Measurements from ENCODE around the gene AQP12A.

The AQP12A gene

GRCh38 chr2:240708457-240708856 lies 16.8 kb downstream of the AQP12A start:
- no peak for DNase-seq (ENCODE audit: low read depth)

GRCh38 chr2:240711296-240711695 lies 19.6 kb downstream of the AQP12A start:
- DNase-seq (ENCODE audit: low read depth) = no peak

GRCh38 chr2:240711701-240712100 lies 20.0 kb downstream of the AQP12A start:
- DNase-seq (ENCODE audit: low read depth) = no peak

GRCh38 chr2:240712121-240712520 lies 20.5 kb downstream of the AQP12A start:
- no peak for DNase-seq (ENCODE audit: low read depth)

DNA sequence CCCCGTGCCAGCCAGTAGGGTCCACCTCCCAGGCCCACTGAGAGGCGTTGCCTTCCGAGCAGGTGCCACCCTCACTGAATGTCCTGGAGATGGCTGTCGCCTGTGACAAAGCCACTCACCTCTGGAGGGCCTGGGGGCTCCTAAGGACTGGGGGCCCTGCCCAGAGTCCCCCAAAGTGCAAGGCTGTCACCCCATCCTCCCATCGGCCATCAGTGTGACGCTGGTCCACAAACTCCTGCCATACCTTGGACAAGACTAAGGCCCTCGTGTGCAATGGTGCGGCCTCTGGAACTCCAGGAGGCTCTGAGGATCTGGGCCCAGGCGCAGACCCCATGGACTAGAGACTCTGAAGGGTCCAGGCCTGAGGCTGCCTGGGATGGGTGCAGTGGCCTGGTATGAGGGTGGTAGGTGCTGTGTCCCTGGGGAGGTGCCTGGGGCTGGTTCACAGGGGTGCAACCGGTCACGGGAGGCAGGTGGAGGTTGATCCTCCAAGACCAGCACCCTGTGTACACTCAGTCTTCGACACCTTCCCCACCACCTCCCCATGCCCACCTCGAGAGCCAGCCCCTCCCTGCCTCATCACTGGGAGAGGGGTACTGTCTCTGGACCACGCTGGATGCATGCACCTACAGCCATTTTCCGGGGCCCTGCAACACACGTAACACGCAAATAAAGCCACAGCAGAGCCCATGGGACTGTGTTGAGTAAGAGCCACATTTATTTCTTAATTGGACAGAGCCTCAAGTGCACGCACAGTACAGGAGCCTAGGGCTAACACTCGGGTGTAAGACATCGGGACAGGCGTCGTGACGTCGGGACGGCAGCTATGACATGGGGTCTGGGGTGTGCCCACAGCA lies 21.6 kb downstream of the AQP12A start:
- no peak for DNase-seq (ENCODE audit: low read depth)

- no peak for DNase-seq (ENCODE audit: low read depth)
Observed at GRCh38 chr2:240713928-240714746, 22.5 kb downstream of the AQP12A start.

DNA sequence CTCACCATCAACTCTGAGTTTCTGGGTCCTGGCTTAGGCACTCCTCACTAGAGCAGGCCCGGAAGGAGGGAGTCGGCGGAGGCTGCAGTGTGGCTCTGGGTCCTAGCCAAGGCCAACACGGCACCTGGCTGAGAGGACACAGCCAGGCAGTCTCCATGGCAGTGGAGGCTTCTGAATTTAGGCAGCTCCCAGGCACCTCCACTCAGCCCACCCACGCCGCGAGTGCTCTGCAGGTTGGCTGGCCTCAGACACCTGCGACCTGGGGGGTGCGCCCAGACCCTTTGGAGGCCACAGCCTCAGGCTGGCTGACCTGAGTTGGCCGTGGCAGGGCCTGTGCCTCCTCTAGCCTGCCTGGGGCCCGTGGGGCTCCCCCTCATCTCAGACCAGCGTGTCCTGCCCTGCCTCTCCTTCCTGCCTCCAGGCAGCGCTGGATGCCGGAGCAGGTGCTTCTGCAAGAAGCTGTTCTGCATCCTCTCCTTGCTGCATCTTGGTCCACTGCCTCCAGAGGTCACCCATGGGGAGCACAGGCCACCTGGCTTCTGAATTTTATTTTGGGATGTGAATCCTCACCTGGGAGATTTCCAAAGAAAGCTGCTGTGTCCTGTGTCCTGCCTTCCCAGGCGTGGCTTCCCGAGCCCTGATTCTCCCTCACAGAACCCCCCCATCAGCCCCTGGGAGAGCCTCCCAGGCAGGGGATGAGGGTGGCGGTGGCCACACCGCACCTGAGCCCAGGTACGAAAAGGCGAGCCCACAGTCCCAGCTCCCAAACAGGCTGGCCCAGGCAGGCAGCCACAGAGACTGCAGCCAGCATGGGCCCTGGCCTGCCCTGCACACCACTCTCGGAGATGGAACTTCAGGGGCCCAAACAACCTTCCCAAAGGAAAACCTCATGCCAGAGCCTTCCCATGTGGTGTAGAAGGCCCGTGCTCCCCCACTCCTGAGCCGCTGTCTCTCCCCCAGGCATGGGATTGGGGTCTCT lies 23.4 kb downstream of the AQP12A start:
- DNase-seq (ENCODE audit: low read depth) = no peak

- no peak for DNase-seq (ENCODE audit: low read depth)
Observed at GRCh38 chr2:240716130-240716798, 24.6 kb downstream of the AQP12A start.

DNA sequence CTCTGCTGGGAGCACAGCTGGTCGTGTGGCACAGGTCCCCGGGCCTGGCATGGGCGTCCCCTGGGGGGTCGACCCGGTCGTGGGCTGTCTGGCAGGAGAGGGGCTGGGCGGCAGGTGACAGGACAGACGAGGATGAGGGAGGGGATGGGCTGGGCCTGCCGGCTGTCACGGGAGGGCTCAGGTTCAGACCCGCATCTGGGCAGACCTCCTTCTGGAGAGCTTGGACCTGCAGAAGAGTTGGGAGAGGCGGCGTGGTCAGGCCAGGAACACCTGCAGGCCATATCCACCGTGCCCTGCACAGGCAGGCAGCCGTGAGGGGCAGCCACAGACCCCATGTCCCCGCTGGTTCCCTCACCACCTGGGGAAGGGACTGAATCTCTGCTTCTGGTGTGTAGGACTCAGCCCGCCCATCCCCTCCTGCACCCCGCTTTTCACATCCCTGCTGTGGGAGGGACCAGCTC lies 25.5 kb downstream of the AQP12A start:
- no peak for DNase-seq (ENCODE audit: low read depth)

DNA sequence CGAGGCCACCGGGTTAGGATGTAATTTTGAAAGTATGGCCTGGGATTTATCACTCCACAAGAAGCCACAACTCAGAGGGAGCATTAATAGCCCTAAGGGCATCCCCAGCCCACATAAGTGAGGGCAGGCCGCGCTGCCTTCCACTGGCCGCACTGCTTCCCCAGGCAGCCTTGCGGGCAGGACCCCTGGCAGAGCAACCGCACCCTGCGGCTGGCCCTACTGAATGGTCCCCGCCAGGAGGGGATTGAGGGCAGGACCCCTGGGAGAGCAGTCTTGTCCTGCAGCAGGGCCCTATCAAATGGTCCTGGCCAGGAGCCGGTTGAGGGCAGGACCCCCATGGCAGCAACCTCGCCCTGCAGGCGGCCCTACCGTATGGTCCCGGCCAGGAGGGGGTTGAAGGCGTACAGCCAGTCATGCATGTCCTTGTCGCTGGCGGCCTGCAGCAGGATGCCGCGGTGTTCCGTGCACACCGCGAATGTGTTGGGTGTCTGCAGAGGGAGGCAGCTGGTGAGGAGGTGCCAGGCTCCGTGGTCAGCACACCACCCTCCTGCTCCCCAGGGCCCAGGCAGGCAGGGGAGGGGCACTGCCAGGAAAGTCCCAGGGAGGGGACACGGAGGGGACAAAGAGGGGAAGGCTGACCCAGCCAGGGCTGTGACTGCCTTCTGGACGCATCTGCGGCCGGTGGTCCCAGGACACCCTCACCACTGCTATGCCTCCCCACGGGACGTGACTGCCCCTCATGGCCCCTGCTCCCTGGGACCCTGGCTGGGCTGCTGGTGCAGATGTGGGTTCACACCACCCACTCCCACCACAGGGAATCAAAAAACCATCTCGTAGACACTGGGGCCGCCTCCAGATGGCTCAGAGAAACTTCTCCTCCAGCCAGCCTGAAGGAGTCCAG lies 26.3 kb downstream of the AQP12A start:
- no peak for DNase-seq (ENCODE audit: low read depth)

GRCh38 chr2:240718896-240719490 lies 27.3 kb downstream of the AQP12A start:
- no peak for DNase-seq (ENCODE audit: low read depth)

GRCh38 chr2:240719676-240720545 lies 28.2 kb downstream of the AQP12A start:
- no peak for DNase-seq (ENCODE audit: low read depth)

DNA sequence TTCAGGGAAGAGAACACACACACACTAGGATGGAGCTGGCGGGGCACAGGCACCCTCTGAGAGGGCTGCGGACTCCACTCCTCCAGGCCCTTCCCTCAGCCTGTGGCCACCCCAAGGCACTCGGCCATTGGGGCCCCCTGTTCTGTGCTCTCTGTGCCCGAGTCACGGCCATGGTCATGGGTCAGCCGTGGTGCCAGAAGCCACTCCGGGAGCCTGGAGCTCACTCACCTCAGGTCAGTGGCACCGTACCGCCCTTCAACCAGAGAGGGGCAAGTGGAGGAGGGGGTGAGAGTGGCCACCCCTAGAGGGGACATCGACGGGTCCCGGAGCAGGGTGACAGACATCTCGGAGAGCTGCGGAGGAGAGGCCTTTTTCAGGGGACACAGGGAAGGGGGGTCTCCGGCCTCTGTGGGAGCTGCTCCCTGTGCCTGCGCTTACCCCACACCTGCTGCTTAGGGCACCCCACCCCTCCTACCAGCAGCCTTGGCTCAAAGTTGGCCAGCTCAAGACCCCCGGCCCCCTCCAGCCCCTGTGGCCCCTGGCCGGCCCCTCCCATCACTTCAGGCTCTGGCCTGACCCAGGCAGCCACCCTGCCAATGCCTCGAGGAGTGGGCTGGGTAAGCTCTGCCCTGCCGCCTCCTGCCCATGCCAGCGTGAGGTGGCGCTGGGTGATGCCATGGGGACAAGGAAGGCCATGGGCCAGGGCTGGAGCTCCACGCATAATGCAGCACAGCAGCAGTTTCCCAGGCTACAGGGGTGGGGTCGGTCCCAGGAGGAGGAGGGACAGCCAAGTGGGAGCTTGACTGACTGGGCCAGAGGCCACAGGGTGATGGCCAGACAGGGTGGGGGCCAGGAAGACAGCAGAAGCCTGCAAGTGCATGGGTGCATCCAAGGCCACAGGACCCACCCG lies 29.3 kb downstream of the AQP12A start:
- DNase-seq (ENCODE audit: low read depth) = no peak

DNA sequence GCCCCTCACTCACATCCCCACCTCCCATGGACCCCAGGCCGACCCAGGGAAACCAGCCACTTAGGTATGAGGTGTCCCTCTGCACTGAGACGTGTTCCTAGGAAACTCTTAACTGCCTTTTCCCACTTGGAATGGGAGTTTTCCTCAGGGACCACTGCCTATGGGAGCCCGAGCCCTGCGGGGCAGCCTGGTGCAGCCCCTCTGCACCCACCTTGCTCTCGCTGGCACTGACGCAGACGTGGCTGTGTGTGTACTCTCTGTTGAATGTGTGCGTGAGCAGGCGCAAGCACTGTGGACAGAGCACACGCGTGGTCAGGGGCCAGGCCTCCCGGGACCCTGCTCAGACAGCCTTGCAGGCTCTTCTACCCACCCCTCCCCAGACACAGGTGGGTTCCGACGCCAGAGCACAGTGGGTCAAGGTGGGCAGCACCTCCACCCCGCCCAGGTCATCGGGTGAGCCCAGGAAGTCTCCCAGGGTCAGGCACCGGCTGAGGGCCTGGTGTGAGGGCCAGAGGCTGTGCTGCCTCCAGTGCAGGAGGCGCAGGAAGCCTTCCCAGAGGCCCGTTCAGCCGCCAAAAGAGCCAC lies 30.0 kb downstream of the AQP12A start:
- DNase-seq (ENCODE audit: low read depth) = no peak

GRCh38 chr2:240722376-240722775 lies 30.7 kb downstream of the AQP12A start:
- DNase-seq (ENCODE audit: low read depth) = no peak

DNA sequence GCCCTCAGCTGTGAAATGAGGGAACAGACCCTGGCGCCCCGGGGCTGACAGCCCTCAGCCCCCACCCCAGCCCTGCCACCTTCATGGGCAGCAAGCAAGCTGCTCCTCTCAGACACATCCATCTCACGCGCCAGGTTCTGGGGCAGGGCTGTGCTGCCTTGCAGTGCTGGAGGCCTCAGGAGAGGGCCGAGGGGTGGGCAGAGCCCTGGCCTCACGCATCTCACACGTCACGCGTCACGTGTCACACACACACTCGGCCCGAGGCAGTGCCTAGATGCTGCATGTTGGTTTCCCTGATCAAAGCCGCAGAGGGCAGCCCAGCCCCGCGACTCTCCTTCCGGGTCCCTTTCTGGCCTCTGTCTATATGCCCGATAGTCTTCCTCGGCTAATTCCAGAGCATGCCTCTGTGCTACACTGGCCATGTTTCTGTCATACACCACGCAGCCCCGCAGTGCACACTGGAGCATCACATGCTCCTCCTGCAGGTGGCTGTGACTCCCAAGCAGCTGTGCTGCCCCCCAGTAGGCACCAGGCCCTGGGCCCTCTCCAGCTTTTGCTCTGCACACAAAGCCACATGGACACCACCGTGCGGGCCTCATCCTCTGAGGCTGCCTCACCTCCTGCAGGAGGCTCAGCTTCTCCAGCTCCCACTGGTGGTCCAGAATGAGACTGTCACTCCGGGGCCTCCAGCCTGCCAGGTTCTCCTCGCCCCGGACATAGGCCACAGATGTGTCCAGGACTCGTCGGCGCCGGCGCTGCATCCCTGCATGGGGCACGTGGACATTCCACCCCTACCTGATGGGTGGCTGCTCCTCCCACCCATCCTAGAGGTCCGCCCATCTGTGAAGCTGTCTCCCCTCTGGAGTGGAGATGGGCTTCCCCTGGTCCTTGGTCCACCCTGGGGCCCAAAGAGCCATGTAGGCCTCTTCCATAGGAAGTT lies 31.4 kb downstream of the AQP12A start:
- DNase-seq (ENCODE audit: low read depth) = no peak
